HG02610 (cell line): ENCODE results near the gene ALOXE3.
"Not testable (repeated sequence)": the region's sequence is repeated elsewhere in the genome, so short reads cannot be mapped to it uniquely, and the experiment has no call there.

Experiments
- ATAC-seq: cut with Tn5 transposase; IDR thresholded peaks from one replicate; pipeline ENCODE4 v1.9.1; 2021; ENCODE audit warnings: mild to moderate bottlenecking, moderate library complexity; ENCODE audit not compliant: unreplicated experiment

The ALOXE3 gene

GRCh38 chr17:8073627-8074484 lies 44.5 kb downstream of the ALOXE3 start:
- ATAC-seq, result no peak

GRCh38 chr17:8072729-8073461 lies 45.4 kb downstream of the ALOXE3 start:
- no peak for ATAC-seq

GRCh38 chr17:8072341-8072728 lies 46.0 kb downstream of the ALOXE3 start:
- ATAC-seq, result no peak

- ATAC-seq, result no peak
These were observed 46.8 kb downstream of the ALOXE3 start for GRCh38 chr17:8071496-8071895.

GRCh38 chr17:8069587-8069860 lies 48.8 kb downstream of the ALOXE3 start:
- no peak for ATAC-seq

DNA sequence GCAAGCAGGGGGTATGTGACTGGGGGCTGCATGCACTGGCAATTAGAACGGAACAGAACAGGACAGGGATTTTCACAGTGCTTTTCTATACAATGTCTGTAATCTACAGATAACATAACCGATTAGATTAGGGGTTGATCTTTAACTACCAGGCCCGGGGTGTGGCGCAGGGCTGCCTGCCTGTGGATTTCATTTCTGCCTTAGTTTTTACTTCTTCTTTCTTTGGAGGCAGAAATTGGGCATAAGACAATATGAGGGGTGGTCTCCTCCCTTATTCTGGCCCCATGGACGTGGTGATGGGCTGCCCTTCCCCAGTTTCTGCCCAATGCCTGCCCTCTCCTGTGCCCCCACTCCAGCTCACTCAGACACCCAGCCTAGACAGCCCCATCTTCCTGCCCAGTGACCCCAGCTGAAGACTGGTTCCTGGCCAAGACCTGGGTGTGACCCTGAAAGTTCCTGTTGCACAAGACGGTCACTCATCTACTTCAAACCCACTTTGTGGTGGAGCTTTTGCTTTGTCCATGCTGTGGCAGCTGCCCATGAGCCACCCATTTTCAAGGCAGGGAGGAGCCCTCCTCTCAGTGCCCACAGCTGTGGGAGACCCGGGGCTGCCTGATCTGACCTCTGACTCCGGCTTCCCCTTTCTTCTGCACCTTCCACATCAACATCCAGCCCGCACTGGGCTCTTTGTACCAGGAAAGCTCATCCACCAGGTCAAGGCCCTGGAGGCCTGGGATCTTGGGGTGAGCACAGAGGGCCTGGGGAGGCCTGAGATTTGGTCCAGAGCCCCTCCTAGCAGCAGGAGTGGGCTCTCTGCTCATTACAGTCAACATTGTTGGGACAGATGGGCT lies 49.4 kb downstream of the ALOXE3 start:
- ATAC-seq, result no peak

GRCh38 chr17:8067806-8068205 lies 50.5 kb downstream of the ALOXE3 start:
- ATAC-seq, result no peak

DNA sequence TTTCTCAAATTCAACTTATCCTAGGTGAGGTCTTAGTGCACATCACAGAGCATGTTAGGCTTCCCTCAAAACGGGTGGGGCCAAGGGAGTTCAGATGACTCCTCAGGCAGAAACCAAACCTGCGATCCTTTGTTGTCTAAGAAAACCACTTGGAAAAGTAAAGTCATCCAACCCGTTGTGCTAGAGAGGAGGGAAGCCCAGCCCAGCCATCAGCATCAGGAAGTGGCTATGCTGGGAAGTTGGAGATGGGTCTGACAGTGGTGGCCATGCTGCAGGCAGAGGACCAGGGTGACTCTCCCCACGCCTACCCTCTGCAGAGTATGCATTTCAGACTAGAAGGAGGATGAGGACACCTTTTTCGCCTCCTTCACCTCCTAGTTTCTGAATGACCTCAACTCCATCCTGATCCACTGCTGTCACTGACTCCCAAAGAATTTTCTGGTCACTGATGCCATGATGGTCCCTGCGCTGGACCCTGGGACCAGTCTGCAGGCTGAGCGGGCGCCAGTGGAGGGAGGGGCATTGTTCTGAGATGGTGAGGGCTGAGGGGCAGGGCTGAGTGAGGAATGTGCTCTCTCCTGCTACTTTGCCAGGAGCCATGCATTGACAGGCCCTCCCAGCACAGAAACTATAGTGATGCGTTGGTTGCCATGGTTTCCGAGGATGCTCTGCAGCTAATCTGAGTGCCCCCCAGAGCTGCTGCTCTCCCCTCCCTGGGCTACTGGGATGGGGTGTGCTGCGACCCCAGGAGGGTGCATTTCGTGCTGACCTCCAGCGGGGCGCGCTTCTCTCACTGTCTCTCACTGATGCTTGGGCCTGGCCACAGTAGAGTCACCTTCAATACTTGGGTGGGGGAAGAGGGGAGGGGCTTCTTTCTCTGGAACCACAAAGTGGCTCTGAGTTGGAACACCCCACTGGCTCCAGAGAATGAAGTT lies 51.2 kb downstream of the ALOXE3 start:
- no peak for ATAC-seq

- no peak for ATAC-seq
These were observed 53.7 kb downstream of the ALOXE3 start for GRCh38 chr17:8064561-8065019.

DNA sequence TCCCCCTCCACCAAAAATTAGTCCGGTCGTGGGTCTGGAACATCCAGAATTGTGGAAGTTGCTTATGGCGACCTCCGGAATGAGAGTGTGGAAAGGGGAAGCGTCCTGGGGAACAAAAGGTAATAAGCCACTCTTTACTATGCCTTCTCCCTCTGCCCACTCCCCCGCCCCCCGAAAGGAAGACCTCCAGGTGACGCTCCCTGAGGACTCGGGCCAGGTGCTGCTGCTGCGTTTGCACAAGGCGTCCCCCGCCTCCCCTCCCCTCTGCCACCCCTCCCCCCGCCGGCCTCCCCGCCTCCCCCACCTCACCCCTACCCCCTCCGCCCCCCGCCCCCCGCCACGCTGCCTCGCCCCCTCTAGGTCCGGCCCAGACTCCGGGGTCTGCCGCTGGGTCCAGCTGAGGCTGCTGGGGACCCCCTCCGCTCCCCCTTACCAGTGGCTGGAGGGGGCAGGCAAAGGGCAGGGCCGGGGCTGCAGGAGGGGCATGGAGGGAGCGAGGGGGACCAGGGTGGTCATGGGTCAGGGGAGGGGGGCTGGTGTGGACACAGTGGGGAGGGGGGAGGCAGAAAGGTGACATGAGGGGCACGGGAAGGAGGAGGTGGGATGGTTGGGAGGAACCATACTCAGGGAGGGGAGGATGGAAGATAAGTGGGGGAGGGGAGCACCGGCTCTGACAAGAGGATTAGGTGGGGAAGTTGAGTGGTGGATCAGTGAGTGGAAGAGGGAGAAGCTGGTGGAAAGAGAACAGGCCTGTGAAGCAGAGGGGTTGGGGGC lies 54.4 kb downstream of the ALOXE3 start:
- no peak for ATAC-seq

DNA sequence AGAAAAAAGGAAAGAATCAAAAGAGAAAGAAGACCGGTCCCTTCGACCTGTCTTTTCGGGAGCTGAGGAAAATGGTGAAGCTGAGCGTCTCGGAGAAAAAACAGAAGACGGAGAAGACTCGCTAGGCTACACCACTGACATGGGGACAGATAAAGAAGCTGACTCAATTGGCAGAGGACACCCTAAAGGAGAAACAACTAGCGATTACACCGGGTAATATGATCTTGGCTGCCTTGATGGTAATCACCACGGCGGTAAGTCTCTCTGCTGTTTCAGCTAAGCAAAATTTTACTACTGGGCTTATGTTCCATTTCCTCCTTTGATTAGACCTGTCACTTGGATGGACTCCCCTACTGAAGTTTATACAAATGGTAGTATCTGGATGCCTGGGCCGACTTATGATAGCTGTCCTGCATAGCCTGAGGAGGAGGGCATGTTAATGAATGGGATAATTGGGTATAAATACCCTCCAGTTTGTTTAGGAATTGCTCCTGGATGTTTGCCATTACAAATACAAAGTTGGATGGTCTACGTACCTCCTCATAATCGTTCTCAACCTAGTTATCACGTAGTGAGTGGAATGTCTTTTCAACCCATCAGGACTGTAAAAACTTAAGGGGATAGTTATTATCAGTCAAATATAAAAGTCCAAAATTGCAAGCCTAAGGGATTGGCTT lies 55.4 kb downstream of the ALOXE3 start:
- no peak for ATAC-seq

GRCh38 chr17:8062435-8062806 lies 55.9 kb downstream of the ALOXE3 start:
- ATAC-seq, result no peak

DNA sequence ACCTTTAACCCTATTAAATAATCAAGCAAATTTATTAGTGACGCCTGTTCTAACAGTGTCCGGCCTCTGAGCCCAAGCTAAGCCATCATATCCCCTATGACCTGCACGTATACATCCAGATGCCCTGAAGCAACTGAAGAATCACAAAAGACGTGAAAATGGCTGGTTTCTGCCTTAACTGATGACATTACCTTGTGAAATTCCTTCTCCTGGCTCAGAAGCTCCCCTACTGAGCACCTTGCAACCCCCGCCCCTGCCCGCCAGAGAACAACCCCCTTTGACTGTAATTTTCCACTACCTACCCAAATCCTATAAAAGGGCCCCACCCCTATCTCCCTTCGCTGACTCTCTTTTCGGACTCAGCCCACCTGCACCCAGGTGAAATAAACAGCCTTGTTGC lies 56.5 kb downstream of the ALOXE3 start:
- ATAC-seq, result not testable (repeated sequence)

- ATAC-seq, result no peak
These were observed 58.0 kb downstream of the ALOXE3 start for GRCh38 chr17:8060274-8060673.

DNA sequence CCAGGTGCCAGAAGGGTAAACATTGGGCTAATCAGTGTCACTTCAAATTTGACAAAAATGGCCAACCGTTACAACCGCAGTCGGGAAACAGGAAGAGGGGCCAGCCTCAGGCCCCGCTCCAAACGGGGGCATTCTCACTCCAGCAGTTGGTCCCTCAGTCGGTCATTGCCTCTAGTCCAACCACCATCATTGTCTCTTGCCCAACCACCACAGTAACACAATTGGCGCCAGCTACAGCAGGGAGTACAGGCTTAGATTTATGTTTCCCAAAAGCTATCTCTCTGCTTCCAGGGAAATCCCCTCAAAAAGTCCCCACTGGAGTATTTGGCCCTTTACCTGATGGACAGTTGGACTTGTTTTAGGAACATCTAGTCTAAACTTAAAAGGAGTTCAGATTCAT lies 59.2 kb downstream of the ALOXE3 start:
- ATAC-seq, result no peak

- no peak for ATAC-seq
These were observed 60.6 kb downstream of the ALOXE3 start for GRCh38 chr17:8057691-8058114.

- ATAC-seq, result no peak
These were observed 61.2 kb downstream of the ALOXE3 start for GRCh38 chr17:8056976-8057625.

GRCh38 chr17:8056232-8056975 lies 61.9 kb downstream of the ALOXE3 start:
- peak; percentile 39 for ATAC-seq
